Neutrophil (primary cell): ENCODE results near the gene IRF5.
A peak's percentile ranks its signal among the peaks of the same experiment; 100 is the strongest.

Source experiments
- H3K27ac ChIP-seq: fragments of 200-600 bp; sonication (generic); 2 replicates; pipeline ENCODE4 v1.5.1; 2016; ENCODE audit warnings: mild to moderate bottlenecking, moderate library complexity
- H3K27me3 ChIP-seq: fragments of 200-600 bp; sonication (generic); 2 replicates; pipeline ENCODE4 v1.6.0; 2016; ENCODE audit warnings: mild to moderate bottlenecking
- H3K36me3 ChIP-seq: fragments of 200-600 bp; sonication (generic); 2 replicates; pipeline ENCODE4 v1.5.1; 2017
- H3K4me1 ChIP-seq, 2 experiments: fragments of 200-600 bp in 1 of 2; sonication (generic) in 1 of 2; 1 replicate in 1 of 2; 2 replicates in 1 of 2; pipeline versions ENCODE4 v1.5.1 to v1.6.1; 2013 to 2016; ENCODE audit warnings: low read depth in 1 of 2, low read length in 1 of 2, mild to moderate bottlenecking in 1 of 2, moderate library complexity in 1 of 2; ENCODE audit not compliant: control insufficient read depth in 1 of 2, insufficient read depth in 1 of 2
- H3K4me3 ChIP-seq, 2 experiments: fragments of 200-600 bp in 1 of 2; sonication (generic) in 1 of 2; 1 replicate in 1 of 2; 2 replicates in 1 of 2; pipeline ENCODE4 v1.5.1; 2013 to 2016; ENCODE audit warnings: low read depth in 1 of 2, low read length in 1 of 2, mild to moderate bottlenecking in 1 of 2, moderate library complexity in 1 of 2
- H3K9me3 ChIP-seq: fragments of 200-600 bp; sonication (generic); 2 replicates; pipeline ENCODE4 v1.5.1; 2016
- TF ChIP-seq, protein P1 (sequence below): fragments of 200-600 bp; sonication (generic); IDR thresholded peaks from 2 replicates; pipeline ENCODE4 v1.5.1; 2016; ENCODE audit warnings: antibody characterized with exemption

Gene IRF5

DNA sequence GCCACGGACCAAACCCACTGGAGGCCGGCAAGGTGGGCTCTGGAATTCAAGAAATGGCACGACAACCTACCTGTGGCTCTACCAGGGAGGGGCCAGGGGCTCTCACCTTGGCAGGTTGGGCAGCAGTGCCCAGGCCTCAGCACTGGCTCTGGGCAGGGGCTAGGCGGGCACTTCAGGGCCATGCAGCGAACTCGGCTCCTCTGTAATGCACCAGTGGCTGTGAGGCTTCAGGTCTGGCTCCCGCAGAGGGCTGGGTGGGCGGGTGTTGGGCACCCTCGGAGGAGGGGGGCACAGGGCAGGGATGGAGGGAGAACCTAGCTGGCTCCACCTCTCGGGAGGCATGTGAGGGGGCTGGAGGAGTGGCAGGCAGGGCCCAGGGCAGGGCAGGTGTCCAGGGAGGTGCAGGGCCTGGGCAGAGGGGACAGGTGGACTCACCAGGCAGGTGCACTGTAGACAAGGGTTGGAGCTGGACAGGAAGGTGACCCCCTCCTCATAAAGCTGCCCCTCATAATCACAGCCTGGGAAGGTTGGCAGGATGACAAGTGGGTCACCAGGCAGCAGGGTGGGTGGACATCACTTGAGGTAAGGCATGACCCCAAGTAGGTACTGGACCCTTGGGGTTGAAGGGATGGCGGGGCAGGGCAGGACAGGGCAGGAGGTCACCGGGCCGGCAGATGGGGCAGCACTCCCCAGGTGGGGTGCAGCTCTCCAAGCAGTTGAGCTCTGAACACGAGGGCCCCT, 33.9 kb upstream of the IRF5 start:
- H3K27me3 ChIP-seq, result peaks cover 32% of the 10 kb centered on the region
- no peaks in the 10 kb centered on the region for H3K36me3 ChIP-seq
- TF ChIP-seq, protein P1, sequence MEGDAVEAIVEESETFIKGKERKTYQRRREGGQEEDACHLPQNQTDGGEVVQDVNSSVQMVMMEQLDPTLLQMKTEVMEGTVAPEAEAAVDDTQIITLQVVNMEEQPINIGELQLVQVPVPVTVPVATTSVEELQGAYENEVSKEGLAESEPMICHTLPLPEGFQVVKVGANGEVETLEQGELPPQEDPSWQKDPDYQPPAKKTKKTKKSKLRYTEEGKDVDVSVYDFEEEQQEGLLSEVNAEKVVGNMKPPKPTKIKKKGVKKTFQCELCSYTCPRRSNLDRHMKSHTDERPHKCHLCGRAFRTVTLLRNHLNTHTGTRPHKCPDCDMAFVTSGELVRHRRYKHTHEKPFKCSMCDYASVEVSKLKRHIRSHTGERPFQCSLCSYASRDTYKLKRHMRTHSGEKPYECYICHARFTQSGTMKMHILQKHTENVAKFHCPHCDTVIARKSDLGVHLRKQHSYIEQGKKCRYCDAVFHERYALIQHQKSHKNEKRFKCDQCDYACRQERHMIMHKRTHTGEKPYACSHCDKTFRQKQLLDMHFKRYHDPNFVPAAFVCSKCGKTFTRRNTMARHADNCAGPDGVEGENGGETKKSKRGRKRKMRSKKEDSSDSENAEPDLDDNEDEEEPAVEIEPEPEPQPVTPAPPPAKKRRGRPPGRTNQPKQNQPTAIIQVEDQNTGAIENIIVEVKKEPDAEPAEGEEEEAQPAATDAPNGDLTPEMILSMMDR, result no peak
- H3K27ac ChIP-seq, result no peak overlapping the region
- H3K4me3 ChIP-seq, result no peak overlapping the region
- no peaks in the 10 kb centered on the region for H3K9me3 ChIP-seq
- no peaks in the 10 kb centered on the region for H3K4me1 ChIP-seq

DNA sequence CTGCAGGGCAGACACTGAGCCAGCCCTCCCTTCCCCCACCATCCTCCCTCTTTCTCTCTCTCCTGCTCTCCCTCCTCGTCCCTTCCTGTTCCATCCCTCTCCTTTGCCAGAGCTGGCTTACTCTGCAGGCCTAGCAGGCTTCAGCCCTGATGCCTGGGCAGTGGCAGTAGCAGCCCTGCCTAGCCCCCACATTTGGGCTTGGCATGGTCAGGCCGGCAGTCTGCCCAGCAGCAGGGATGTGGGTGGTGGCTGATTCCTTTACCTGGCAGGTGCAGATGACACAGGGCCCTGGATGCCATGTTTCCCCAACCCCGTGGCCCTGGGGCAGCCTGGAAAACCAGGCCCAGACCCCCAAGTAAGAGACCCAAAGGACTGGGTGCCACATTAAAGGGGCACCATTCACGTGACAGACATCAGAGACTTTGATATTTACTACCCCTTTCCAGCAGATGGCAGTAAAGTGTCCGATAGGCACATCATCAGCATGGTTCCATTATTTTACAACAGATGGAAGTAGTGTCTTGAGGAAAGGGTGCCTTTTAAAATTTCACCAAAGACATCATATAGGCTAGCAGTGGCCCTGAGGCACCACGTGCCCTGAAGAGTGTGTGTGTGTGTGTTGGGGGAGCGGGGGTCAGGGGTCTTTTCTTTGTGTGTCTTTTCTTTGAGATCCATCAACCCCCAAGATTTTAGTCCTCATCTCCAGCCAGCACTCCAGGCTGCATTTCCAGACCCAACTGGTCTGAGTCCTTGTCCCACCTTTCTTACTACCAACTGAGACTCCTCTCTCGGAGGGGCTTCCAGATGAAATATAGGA, 33.1 kb upstream of the IRF5 start:
- no peaks in the 10 kb centered on the region for H3K36me3 ChIP-seq
- peaks cover 40% of the 10 kb centered on the region for H3K27me3 ChIP-seq
- no peaks in the 10 kb centered on the region for H3K4me1 ChIP-seq
- H3K27ac ChIP-seq, result no peak overlapping the region
- TF ChIP-seq, protein P1, result peak; percentile 45
- no peak overlapping the region for H3K4me3 ChIP-seq
- no peaks in the 10 kb centered on the region for H3K9me3 ChIP-seq

DNA sequence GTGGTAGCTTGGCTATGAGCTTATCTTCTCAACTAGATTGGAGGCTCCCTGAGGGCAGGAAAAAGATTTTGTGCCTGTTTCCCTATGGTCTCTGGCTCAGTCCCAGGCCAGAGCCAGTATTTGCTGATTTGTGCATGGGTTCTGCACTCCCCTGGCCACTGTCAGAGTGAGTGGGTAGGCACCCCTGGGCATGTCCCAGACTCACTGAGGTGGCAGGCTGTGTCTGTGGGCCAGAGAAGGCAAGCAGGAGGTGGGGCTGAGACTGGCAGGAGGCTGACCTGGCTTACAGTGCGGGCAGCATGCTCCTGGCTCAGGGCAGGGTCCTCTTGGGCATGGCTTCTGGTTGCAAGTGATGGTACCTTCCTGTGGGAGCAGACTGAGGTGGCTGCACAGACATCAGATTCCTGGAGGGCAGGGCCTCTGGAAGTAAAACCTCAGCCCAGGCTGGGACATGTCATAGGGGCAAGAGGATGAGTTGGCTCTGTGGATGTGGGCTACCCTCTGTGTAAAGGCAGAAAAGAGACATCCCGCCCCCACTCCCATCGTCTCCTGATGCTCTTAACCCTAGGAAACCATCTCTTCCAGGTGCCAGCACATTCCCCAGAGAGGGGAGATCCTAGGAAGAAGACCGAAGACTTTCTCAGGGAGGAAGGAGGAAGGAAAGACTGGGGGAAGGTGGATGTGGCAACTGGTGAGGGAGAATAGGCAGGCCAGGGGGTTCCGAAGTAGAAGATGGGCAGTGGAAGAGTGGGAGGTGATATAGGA, 31.5 kb upstream of the IRF5 start:
- TF ChIP-seq, protein P1, result no peak
- no peak overlapping the region for H3K4me3 ChIP-seq
- no peaks in the 10 kb centered on the region for H3K9me3 ChIP-seq
- H3K4me1 ChIP-seq, result no peaks in the 10 kb centered on the region
- peaks cover 56% of the 10 kb centered on the region for H3K27me3 ChIP-seq
- H3K27ac ChIP-seq, result no peak overlapping the region
- H3K36me3 ChIP-seq, result no peaks in the 10 kb centered on the region

DNA sequence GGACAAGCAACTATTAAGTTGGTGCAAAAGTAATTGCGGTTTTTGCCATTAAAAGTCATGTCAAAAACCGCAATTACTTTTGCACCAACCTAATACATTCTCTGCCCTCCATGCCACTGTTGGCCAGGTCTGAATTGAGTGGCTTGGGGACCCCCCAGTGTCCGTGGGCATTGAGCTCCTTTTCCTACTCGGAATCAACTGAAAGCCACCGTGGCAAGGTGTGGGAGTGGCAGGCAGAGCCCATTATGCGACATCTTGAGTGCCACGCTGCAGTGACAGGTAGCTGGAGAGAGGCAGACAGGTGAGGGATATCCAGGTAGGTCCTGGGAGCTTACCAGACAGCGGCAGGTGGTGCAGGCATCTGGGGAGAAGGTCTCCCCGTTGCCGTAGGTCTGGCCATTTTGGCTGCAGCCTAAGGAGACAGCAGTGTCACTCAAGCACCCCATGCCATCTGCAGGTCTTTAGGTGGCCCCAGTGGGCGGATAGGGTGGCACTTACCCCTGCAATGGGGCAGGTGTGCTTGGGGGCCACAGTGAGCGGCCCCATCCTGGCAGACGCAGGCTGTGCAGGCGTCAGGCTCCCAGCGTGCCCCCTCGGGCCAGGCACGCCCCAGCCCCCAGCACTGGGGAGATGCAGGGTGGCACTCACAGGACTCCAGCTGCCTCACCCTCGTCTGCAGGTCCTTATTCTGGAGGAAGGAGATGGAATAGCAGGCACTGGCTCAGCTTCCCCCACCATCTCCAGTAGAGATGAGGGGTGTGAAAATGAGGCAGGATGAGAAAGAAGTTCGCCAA, 30.8 kb upstream of the IRF5 start:
- no peaks in the 10 kb centered on the region for H3K36me3 ChIP-seq
- H3K4me1 ChIP-seq, result no peaks in the 10 kb centered on the region
- no peak overlapping the region for H3K27ac ChIP-seq
- H3K27me3 ChIP-seq, result peaks cover 60% of the 10 kb centered on the region
- no peaks in the 10 kb centered on the region for H3K9me3 ChIP-seq
- TF ChIP-seq, protein P1, result no peak
- no peak overlapping the region for H3K4me3 ChIP-seq
